Measurements from ENCODE around the gene ASB2. TPM values are rescaled to one million over a fixed set of nuclear protein-coding genes. Genes with fewer than 3 reads are reported as not detected.

The ASB2 gene
- total and polyA plus RNA-seq, 2 donors, result 2.6 to 3.7 TPM

DNA sequence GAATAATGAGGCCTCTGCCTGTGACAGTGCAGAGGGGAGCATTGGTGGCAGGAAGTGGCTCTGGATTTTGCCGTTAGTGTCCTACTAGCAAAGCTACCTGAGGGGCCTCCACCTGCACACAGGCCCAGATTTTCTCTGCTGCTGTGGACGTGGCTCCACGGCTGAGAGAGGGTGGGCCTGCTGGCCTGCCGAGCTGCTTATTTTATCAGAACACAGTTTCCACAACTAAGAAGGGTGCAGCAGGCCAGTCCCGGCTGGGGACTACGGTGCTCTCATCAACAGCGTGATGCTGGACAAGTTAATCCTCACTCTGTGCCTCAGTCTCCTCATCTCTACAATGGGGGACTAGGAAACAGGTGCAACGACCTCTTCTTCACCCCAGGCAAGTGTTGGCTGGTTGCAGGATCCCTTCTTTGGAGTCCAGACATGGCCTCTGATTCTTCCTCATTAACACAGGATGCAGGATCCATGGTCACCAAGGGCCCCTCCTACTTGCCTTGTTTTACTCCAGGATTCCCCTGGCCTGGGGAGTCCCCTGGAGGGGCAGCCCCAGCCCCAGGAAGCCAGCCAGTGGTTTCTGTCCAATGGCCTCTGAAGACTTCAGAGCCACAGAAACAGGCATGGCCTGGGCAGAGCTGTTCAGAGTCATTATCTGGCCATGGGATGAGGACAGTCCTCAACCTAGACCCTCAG, 45.9 kb downstream of the ASB2 start:
- H3K9me3 ChIP-seq (ENCODE audit: control insufficient read depth in 2 of 2, insufficient read depth in 1 of 2, low read length in 1 of 2), result no peaks in the 10 kb centered on the region
- H3K36me3 ChIP-seq (ENCODE audit: control insufficient read depth in 2 of 2, insufficient read depth in 2 of 2, low read length in 1 of 2), result no peaks in the 10 kb centered on the region
- H3K27me3 ChIP-seq (ENCODE audit: control insufficient read depth in 2 of 2, insufficient read depth in 1 of 2, low read length in 1 of 2), result no peaks in the 10 kb centered on the region
- H3K27ac ChIP-seq (ENCODE audit: low read depth in 1 of 2, low read length in 1 of 2), result no peak overlapping the region
- no peak overlapping the region for H3K4me3 ChIP-seq (ENCODE audit: low read length in 2 of 2)
- DNase-seq (ENCODE audit: low read depth in 6 of 9, low spot score in 9 of 9), result no peak
- H3K4me1 ChIP-seq (ENCODE audit: control insufficient read depth in 2 of 2, insufficient read depth in 2 of 2, low read length in 2 of 2), result no peaks in the 10 kb centered on the region
- 94% methylated on average over 8 of the region's 8 CpGs for WGBS

DNA sequence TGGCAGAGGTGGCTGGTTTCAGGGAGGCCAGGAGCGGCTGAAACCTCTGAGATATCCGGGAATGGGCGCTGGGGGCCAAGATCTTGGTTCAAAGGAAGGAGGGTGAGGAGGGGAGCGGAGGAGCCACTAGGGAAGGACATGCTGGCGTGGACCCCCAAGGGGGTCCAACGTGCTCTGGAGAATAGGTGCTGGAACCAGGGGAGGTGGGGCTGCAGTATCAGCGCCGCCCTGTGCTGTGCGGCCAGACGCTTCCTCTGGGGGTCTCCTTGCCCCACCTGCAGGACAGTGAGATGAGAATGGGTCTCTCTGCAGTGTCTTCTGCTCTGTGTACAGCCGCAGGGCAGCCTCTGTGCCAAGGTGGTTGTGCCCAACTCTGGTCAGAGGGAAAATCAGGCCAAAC, 46.7 kb downstream of the ASB2 start:
- Histone ChIP-seq H3K4me1 (ENCODE audit: control insufficient read depth in 2 of 2, insufficient read depth in 2 of 2, low read length in 2 of 2) (no peaks in the 10 kb centered on the region), H3K36me3 (ENCODE audit: control insufficient read depth in 2 of 2, insufficient read depth in 2 of 2, low read length in 1 of 2) (no peaks in the 10 kb centered on the region), H3K27ac (ENCODE audit: low read depth in 1 of 2, low read length in 1 of 2) (no peak overlapping the region), H3K27me3 (ENCODE audit: control insufficient read depth in 2 of 2, insufficient read depth in 1 of 2, low read length in 1 of 2) (no peaks in the 10 kb centered on the region), H3K4me3 (ENCODE audit: low read length in 2 of 2) (no peak overlapping the region), H3K9me3 (ENCODE audit: control insufficient read depth in 2 of 2, insufficient read depth in 1 of 2, low read length in 1 of 2) (no peaks in the 10 kb centered on the region)
- no peak for DNase-seq (ENCODE audit: low read depth in 6 of 9, low spot score in 9 of 9)
- 95% methylated on average over 11 of the region's 11 CpGs for WGBS

DNA sequence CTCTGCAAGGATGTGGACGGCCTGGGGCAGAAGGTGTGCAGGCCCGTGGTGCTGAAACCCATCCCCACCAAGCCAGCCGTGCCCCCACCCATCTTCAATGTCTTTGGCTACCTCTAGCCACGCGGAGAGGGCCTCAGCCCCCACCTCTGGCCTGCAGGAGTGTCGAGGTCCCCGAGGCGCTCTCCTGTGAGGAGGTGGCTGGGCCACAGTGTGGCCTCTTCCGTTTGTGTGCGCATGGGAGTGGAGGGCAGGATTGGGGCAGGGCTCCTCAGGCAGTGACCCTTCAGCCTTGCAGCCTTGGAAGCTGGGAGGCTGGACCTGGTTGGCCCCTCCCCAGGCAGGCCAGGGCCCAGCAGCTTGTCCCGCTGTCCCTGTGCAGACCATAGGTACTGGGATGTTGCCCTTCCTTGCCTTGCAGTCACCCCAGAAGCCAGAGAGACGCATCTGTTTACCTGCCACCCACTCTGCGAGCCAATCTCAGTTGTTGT, 47.3 kb downstream of the ASB2 start:
- no peak overlapping the region for H3K4me3 ChIP-seq (ENCODE audit: low read length in 2 of 2)
- no peaks in the 10 kb centered on the region for H3K4me1 ChIP-seq (ENCODE audit: control insufficient read depth in 2 of 2, insufficient read depth in 2 of 2, low read length in 2 of 2)

DNA sequence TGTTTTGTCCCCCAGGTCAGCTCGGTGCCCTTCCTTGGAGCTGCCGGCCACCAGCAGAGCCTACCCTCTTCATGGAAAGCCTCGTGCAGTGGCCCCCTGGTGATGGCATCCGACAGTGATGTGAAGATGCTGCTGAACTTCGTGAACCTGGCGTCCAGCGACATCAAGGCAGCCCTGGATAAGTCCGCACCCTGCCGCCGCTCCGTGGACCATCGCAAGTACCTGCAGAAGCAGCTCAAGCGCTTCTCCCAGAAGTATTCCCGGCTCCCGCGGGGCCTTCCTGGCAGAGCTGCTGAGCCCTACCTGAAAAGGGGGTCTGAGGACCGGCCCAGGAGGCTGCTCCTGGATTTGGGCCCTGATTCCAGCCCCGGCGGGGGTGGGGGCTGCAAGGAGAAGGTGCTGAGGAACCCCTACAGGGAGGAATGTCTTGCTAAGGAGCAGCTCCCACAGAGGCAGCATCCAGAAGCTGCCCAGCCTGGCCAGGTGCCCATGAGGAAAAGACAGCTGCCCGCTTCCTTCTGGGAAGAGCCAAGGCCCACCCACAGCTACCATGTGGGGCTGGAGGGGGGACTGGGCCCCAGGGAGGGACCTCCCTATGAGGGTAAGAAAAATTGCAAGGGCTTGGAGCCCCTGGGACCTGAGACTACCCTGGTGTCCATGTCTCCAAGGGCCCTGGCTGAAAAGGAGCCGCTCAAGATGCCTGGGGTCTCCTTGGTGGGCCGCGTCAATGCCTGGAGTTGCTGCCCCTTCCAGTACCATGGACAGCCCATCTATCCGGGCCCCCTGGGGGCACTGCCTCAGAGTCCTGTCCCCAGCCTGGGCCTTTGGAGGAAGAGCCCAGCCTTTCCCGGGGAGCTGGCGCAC, 48.0 kb downstream of the ASB2 start:
- 94% methylated on average over 26 of the region's 26 CpGs for WGBS
- no peak for DNase-seq (ENCODE audit: low read depth in 6 of 9, low spot score in 9 of 9)
- H3K4me1 ChIP-seq (ENCODE audit: control insufficient read depth in 2 of 2, insufficient read depth in 2 of 2, low read length in 2 of 2), result no peaks in the 10 kb centered on the region
- no peaks in the 10 kb centered on the region for H3K9me3 ChIP-seq (ENCODE audit: control insufficient read depth in 2 of 2, insufficient read depth in 1 of 2, low read length in 1 of 2)
- H3K27ac ChIP-seq (ENCODE audit: low read depth in 1 of 2, low read length in 1 of 2), result no peak overlapping the region
- H3K27me3 ChIP-seq (ENCODE audit: control insufficient read depth in 2 of 2, insufficient read depth in 1 of 2, low read length in 1 of 2), result no peaks in the 10 kb centered on the region
- no peaks in the 10 kb centered on the region for H3K36me3 ChIP-seq (ENCODE audit: control insufficient read depth in 2 of 2, insufficient read depth in 2 of 2, low read length in 1 of 2)
- no peak overlapping the region for H3K4me3 ChIP-seq (ENCODE audit: low read length in 2 of 2)

More for the DNA sequence above, 47.3 kb downstream of the ASB2 start:
- Histone ChIP-seq H3K9me3 (ENCODE audit: control insufficient read depth in 2 of 2, insufficient read depth in 1 of 2, low read length in 1 of 2) (no peaks in the 10 kb centered on the region), H3K27me3 (ENCODE audit: control insufficient read depth in 2 of 2, insufficient read depth in 1 of 2, low read length in 1 of 2) (no peaks in the 10 kb centered on the region), H3K36me3 (ENCODE audit: control insufficient read depth in 2 of 2, insufficient read depth in 2 of 2, low read length in 1 of 2) (no peaks in the 10 kb centered on the region), H3K27ac (ENCODE audit: low read depth in 1 of 2, low read length in 1 of 2) (no peak overlapping the region)
- WGBS, result 91% methylated on average over 13 of the region's 13 CpGs
- no peak for DNase-seq (ENCODE audit: low read depth in 6 of 9, low spot score in 9 of 9)

DNA sequence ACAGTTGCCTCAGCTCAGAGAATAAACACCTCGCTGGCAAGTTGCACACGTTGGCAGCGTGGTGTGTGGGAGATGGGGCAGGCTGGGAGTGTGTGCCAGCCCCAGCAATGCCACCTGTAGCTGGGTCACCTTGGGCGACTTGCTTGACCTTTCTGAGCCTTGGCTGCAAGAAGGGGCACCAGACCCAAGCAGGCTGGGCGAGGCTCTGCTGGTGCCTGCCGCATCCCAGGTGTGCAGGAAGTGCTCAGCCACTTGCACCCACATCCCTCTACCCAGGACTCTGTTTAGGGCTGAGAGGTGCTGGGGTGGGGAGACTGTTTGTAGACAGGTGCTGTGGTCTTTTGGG, 48.6 kb downstream of the ASB2 start:
- no peak overlapping the region for H3K4me3 ChIP-seq (ENCODE audit: low read length in 2 of 2)
- WGBS, result 66% methylated on average over 6 of the region's 6 CpGs

DNA sequence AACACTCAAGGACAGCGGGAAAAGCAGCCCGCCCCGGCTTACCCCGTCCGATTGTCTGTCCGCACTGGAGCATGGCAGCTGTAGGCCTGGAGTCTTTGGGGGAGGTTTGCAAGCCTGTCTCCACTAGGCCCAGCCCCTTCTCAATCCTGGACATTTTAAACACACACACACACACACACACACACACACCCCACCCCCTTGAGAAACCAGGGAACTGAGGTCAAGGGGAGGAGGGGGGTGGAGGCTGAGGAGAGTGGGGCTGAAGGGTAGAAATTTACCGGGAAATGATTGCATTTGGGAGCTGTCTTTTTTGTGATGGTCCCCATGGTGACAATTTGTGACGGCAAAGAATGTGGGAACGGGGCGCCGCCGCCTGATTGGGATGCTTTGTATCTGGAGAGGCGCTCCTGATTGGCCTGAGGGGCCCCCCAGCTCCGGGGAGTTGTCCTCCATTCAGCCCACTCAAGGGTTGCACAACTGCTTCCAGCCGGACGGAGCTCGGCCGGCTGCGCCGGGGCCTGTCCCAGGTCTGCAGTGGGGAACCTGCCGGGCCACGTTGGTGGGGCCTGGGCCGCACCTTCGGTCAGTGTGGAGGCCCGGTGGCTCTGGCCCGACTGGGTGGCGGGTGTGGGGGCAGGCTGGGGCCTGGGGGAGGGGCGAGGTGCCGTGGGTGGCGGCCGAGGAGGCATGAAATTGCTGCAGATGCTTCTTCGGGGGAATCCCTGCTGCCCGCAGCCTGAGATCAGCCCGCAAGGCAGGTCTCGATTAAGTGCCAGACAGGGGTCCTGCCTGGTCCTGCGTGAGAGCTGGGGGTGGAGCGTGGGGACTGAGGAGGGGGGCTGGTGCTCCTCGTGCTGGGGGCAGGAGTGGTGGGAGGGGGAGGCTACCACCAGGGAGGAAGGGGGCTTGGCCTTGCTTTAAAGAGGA, 49.2 kb downstream of the ASB2 start, which contains the start of gene FAM181A:
Gene FAM181A, plus strand, starts transcription at position 472 of the 927 bp plus-strand sequence. CDS start 942 bp downstream, outside the sequence.
- H3K4me1 ChIP-seq (ENCODE audit: control insufficient read depth in 2 of 2, insufficient read depth in 2 of 2, low read length in 2 of 2), result no peaks in the 10 kb centered on the region
- H3K36me3 ChIP-seq (ENCODE audit: control insufficient read depth in 2 of 2, insufficient read depth in 2 of 2, low read length in 1 of 2), result no peaks in the 10 kb centered on the region
- no peaks in the 10 kb centered on the region for H3K9me3 ChIP-seq (ENCODE audit: control insufficient read depth in 2 of 2, insufficient read depth in 1 of 2, low read length in 1 of 2)
- no peak within 1 kb of the TSS for H3K4me3 ChIP-seq (ENCODE audit: low read length in 2 of 2)
- WGBS, result 85% methylated on average over 38 of the region's 38 CpGs
- H3K27me3 ChIP-seq (ENCODE audit: control insufficient read depth in 2 of 2, insufficient read depth in 1 of 2, low read length in 1 of 2), result no peaks in the 10 kb centered on the region
- H3K27ac ChIP-seq (ENCODE audit: low read depth in 1 of 2, low read length in 1 of 2), result no peak within 1 kb of the TSS
- no peak for DNase-seq (ENCODE audit: low read depth in 6 of 9, low spot score in 9 of 9)

More for the DNA sequence above, 48.6 kb downstream of the ASB2 start:
- Histone ChIP-seq H3K4me1 (ENCODE audit: control insufficient read depth in 2 of 2, insufficient read depth in 2 of 2, low read length in 2 of 2) (no peaks in the 10 kb centered on the region), H3K27ac (ENCODE audit: low read depth in 1 of 2, low read length in 1 of 2) (no peak overlapping the region), H3K36me3 (ENCODE audit: control insufficient read depth in 2 of 2, insufficient read depth in 2 of 2, low read length in 1 of 2) (no peaks in the 10 kb centered on the region), H3K9me3 (ENCODE audit: control insufficient read depth in 2 of 2, insufficient read depth in 1 of 2, low read length in 1 of 2) (no peaks in the 10 kb centered on the region), H3K27me3 (ENCODE audit: control insufficient read depth in 2 of 2, insufficient read depth in 1 of 2, low read length in 1 of 2) (no peaks in the 10 kb centered on the region)
- no peak for DNase-seq (ENCODE audit: low read depth in 6 of 9, low spot score in 9 of 9)

DNA sequence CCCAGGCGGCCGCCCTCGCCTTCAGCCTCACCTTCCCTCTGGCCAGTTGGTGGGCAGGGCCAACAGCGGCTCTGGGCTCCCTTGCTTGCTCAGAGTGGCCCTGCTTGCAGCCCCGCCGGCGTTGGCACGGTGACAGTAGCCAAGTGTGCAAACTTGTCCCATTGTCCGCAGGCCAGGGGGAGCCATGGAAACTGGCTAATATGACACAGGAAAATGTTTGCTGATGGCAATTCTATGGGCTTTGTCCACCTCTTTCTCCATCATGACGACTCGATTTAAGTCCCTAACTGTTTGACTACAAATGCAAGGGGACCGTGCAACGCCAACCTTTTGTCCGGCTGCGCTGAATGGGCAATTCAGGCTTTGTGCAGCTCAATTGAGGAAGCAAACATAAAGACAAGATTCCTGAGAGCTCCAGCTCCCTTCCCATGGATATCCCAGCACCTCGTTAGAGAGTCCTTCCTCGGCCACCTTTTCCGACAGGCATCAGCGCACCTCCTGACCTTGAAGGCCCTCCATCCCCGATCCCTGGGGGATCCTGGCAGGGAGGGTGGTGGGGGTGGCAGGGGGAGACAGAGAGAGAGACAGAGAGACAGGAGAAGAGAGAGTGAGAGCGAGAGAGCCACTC, 50.0 kb downstream of the ASB2 start:
- no peaks in the 10 kb centered on the region for H3K36me3 ChIP-seq (ENCODE audit: control insufficient read depth in 2 of 2, insufficient read depth in 2 of 2, low read length in 1 of 2)
- 95% methylated on average over 21 of the region's 21 CpGs for WGBS
- no peak overlapping the region for H3K4me3 ChIP-seq (ENCODE audit: low read length in 2 of 2)
- DNase-seq (ENCODE audit: low read depth in 6 of 9, low spot score in 9 of 9), result no peak
- H3K9me3 ChIP-seq (ENCODE audit: control insufficient read depth in 2 of 2, insufficient read depth in 1 of 2, low read length in 1 of 2), result no peaks in the 10 kb centered on the region
- no peaks in the 10 kb centered on the region for H3K27me3 ChIP-seq (ENCODE audit: control insufficient read depth in 2 of 2, insufficient read depth in 1 of 2, low read length in 1 of 2)
- no peak overlapping the region for H3K27ac ChIP-seq (ENCODE audit: low read depth in 1 of 2, low read length in 1 of 2)
- no peaks in the 10 kb centered on the region for H3K4me1 ChIP-seq (ENCODE audit: control insufficient read depth in 2 of 2, insufficient read depth in 2 of 2, low read length in 2 of 2)

DNA sequence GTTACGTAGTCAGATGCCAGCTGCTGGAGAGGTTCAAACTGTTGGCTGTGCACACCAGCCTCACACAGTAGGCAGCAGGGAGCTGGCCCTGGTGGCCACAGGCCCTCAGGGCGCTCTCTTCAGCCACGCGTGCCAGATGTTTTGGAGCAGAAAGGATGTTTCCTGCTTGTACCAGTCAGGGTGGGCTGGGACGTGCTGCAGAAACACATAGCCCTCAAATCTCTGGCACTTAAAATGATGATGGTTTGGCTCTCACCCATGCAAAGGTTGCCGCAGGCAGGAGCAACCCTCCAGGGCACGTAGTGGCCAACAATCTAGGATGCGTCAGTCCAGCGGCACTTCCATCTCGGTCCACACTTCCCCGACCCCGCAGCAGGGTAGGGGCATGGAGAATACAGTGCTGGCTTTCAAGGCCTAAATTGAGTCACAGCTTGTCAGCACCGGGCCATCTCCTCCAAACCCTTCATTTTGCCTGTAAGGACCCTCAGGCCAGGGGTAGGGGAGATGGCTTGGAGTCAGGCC, 50.9 kb downstream of the ASB2 start:
- H3K4me3 ChIP-seq (ENCODE audit: low read length in 2 of 2), result no peak overlapping the region
- H3K27ac ChIP-seq (ENCODE audit: low read depth in 1 of 2, low read length in 1 of 2), result no peak overlapping the region
- no peaks in the 10 kb centered on the region for H3K27me3 ChIP-seq (ENCODE audit: control insufficient read depth in 2 of 2, insufficient read depth in 1 of 2, low read length in 1 of 2)
- no peaks in the 10 kb centered on the region for H3K9me3 ChIP-seq (ENCODE audit: control insufficient read depth in 2 of 2, insufficient read depth in 1 of 2, low read length in 1 of 2)
- no peaks in the 10 kb centered on the region for H3K4me1 ChIP-seq (ENCODE audit: control insufficient read depth in 2 of 2, insufficient read depth in 2 of 2, low read length in 2 of 2)
- H3K36me3 ChIP-seq (ENCODE audit: control insufficient read depth in 2 of 2, insufficient read depth in 2 of 2, low read length in 1 of 2), result no peaks in the 10 kb centered on the region
- 88% methylated on average over 13 of the region's 13 CpGs for WGBS
- no peak for DNase-seq (ENCODE audit: low read depth in 6 of 9, low spot score in 9 of 9)

Data from thymus (tissue), 11 donors.